CD4-positive, alpha-beta T cell treated with Interleukin-10 for 1 hour (primary cell): ENCODE data around the gene DNAH17.

Source experiments
- DNase-seq: peaks from one replicate; pipeline ENCODE4 v3.0.0-alpha.2; 2020

Gene DNAH17

GRCh38 chr17:78571329-78571728 lies 5.9 kb downstream of the DNAH17 start:
- DNase-seq: no peak

- DNase-seq: no peak
Observed at GRCh38 chr17:78568494-78569115, 8.6 kb downstream of the DNAH17 start.

- DNase-seq: no peak
Observed at GRCh38 chr17:78567991-78568390, 9.2 kb downstream of the DNAH17 start.

- DNase-seq: no peak
Observed at GRCh38 chr17:78566947-78567346, 10.2 kb downstream of the DNAH17 start.

GRCh38 chr17:78563189-78564145 lies 13.7 kb downstream of the DNAH17 start:
- DNase-seq: no peak

GRCh38 chr17:78562734-78563133 lies 14.5 kb downstream of the DNAH17 start:
- DNase-seq: no peak

GRCh38 chr17:78561166-78561565 lies 16.0 kb downstream of the DNAH17 start:
- no peak for DNase-seq

GRCh38 chr17:78560731-78561130 lies 16.5 kb downstream of the DNAH17 start:
- DNase-seq: no peak

- peak; percentile 15 for DNase-seq
Observed at GRCh38 chr17:78559749-78560368, 17.3 kb downstream of the DNAH17 start.

- DNase-seq: no peak
Observed at GRCh38 chr17:78558989-78559388, 18.2 kb downstream of the DNAH17 start.

- DNase-seq: no peak
Observed at GRCh38 chr17:78558181-78558850, 18.9 kb downstream of the DNAH17 start.

- DNase-seq: no peak
Observed at GRCh38 chr17:78557598-78558039, 19.6 kb downstream of the DNAH17 start.

- no peak for DNase-seq
Observed at GRCh38 chr17:78556812-78557211, 20.4 kb downstream of the DNAH17 start.

GRCh38 chr17:78555746-78556401 lies 21.3 kb downstream of the DNAH17 start:
- no peak for DNase-seq

- DNase-seq: no peak
Observed at GRCh38 chr17:78550464-78550863, 26.7 kb downstream of the DNAH17 start.

GRCh38 chr17:78548725-78549124 lies 28.5 kb downstream of the DNAH17 start:
- no peak for DNase-seq

GRCh38 chr17:78547035-78547434 lies 30.2 kb downstream of the DNAH17 start:
- no peak for DNase-seq

GRCh38 chr17:78546476-78546875 lies 30.7 kb downstream of the DNAH17 start:
- DNase-seq: no peak

GRCh38 chr17:78544881-78545755 lies 32.1 kb downstream of the DNAH17 start:
- DNase-seq: no peak

GRCh38 chr17:78541488-78542206 lies 35.5 kb downstream of the DNAH17 start:
- DNase-seq: no peak

- no peak for DNase-seq
Observed at GRCh38 chr17:78539781-78540180, 37.4 kb downstream of the DNAH17 start.
